NCI-H226 (cell line): ENCODE data around the gene TTC7B.
A peak's percentile ranks its signal among the peaks of the same experiment; 100 is the strongest.
"Not testable (repeated sequence)": the region's sequence is repeated elsewhere in the genome, so short reads cannot be mapped to it uniquely, and the experiment has no call there.

Source experiments
- DNase-seq: peaks from one replicate; pipeline ENCODE4 v3.0.0-alpha.2; 2015

Gene TTC7B

DNA sequence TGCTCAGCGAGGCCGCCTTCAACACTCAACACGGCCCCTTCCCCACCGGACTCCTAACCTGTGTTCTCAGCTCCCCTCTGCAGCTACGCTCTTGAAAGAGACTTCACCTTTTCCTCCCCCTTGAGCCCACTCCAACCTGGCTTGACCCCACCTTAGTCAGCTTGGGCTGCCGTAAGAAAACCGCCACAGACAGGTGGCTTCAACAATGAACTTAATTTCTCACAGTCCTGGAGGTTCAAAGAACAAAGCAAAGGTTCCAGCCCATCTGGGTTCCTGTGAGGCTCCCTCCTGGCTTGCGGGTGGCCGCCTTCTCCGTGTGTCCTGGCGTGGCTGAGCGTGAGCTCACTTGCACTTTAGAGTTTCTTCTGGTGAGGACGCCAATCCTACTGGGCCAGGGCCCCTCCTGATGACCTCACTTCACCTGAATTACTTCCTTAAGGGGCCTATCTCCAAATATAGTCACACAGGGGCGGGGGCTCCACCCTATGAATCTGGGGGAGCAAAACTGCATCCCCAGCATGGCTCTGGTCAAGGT, 280.6 kb downstream of the TTC7B start:
- no peak for DNase-seq

DNA sequence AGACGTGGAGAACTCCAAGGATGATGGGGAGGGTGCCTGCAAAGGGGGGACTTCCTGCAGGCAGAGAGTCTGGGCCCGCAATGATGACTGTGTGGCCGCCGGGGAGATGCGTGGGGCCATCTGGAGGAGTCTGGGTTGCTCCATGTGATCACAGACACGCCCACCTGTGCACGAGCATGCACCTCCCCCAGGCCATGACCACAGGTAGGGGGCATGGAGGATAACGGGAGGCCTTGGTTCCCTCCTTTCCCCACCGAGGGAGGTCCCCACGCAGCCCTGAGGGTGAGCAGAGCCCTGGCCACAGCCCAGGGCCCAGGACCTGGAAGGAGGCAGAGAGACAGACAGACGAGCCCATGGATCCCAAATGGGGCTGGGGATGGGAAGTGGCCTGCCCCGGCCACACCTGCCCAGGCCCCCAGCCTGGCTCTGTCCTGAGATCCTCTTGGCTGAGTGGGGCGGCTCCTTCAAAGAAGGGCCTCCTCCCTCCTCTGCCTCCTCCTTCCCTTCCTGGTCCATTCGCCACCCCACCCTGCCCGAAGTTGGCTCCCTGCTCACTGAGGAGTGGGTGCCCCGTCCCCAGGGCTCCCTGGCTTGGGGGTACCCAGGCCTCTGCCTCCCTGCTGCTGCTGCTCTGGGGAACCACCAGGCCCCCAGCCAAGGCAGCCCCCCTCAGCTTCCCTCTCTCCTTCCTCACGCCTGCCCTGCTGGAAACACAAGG, 281.2 kb downstream of the TTC7B start:
- DNase-seq: no peak

DNA sequence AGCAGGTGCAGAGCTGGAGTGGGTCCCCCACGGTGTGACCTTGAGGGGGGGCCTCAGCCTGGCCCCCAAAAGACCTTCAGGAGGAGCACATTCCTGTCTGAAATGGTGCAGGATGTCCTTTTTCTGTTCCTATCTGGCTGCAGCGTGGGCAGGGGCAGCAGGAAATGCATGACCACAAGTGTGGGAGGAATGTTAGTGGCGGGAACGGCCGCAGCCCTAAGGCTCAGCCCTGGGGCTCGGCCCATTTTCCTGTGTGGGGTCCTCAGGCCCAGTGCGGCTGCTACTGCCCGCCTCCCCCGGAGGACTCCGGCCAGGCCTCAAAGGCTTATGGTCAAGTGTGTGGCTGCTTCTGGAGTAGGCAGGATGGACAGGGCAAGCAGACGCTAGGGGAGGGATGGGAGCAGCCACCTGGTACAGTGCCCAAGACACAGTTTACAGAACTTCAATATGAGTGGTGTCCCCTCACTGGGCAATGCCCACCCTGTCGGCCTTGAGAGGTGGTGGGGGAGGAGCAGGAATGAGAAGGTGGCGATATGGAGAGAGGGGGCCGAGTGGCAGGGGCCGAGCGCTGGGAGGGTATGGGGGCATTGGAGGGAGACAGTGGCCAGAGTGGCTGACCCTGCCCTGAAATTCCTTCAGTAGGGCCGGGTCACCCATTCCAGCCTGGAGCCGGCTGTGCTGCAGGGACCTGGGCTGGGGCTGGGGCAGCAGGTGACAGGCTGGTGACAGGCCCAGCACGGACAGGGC, 282.0 kb downstream of the TTC7B start:
- peak; percentile 39 for DNase-seq

DNA sequence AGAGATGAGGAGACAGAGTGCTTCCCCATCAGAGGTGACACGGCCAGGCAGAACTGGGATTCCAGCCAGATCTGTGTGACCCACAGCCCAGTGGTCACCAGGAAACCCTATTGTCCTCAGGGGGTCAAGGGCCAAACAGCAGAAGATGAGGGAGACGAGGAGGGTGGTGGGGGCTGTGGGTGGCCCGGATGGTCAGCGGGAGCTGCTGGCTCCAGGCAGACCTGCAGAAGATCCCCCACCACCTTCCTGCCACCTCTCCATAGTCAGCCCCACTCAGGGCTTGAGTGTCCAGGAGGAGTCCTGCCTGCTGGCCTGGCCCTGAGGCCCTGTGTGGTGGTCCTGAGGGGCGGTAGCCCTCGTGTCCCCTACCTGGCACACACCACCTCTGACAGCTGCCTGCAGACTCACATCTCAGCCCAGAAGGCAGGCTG, 282.6 kb downstream of the TTC7B start:
- no peak for DNase-seq

DNA sequence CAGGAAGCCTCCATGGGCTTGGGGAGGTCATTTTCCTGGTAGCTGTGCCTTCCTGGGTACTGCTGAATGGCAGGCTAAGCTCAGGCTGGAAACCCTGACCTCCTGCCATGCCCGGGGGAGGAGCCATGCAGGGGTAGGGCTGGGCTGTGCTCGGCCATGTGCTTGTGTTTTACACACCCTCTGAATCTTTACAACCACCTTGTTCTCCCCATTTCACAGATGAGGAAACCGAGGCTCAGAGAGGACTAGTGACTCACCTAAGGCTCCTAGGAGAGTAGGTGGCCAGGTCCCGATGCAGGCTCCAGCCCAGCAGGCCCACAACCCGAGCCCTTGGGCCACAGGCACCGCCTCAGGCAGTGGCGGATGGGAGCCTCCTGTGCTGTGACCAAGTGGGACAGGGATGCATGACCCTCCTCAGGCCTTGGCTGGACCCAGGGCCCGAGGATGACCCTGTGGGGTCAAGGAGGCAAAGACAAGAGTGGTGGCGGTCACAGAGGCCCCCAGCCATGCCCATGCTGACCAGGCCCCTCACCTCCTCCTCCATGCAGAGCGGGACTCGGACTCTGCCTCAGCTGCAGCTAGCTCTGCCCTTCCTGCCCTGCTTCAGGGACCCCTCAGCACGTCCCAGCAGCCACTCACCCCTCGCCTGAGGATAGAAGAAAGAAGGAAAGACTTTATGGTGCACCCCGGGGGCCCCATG, 283.3 kb downstream of the TTC7B start:
- no peak for DNase-seq

DNA sequence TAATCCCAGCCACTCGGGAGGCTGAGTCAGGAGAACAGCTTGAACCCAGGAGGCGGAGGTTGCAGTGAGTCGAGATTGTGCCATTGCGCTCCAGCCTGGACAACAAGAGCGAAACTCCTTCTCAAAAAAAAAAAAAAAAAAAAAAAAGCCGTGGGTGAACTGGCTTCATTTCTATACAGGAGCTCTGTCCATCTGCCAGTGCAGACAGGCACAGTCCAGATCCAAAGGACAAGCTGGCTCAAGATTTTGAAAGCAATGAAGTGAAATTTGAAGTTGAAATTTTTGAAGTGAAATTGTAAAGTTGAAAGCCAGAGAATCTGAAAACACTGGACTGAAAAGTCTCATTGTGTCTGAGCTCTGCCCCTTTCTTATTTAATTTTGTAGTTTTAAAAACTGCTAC, 284.7 kb downstream of the TTC7B start:
- DNase-seq: no peak

DNA sequence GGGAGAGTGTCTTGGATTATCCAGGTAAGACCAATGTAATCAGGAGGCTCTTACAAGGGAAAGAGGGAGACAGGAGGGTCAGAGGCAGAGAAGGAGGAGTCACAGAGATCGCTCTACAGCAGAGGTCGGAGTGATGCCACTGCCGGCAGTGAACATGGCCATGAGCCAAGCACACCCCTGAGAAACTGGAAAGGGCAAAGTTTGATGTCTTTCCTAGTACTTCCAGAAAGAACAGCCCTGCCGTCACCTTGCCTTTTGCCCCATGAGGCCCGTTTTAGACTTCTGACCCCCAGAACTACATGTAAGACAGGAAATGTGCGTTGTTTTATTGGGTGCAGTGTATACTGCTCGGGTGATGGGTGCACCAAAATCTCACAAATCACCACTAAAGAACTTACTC, 285.7 kb downstream of the TTC7B start:
- no peak for DNase-seq

DNA sequence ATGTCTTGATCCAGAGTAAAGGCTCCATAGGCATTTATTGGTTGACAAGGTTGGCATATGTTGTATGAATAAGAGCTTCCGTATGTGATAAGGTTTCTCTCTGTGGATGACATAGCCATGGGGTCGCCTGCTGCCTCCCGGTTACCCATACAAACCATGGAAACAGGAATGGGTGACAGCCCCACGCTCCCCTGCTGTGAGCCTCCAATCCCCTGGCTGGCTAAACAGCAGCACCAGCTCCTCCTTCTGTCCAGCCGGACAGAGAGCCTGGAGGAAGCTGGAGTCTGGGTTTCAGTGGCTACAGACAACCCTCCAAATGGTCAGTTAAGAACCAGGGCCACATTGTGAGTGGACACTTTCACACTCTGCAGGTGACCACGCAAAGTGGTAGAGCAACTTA, 288.3 kb downstream of the TTC7B start:
- no peak for DNase-seq

- not testable (repeated sequence) for DNase-seq
Measured at GRCh38 chr14:90526536-90526935, 289.7 kb downstream of the TTC7B start.

GRCh38 chr14:90525353-90526028, 290.7 kb downstream of the TTC7B start:
- not testable (repeated sequence) for DNase-seq

DNA sequence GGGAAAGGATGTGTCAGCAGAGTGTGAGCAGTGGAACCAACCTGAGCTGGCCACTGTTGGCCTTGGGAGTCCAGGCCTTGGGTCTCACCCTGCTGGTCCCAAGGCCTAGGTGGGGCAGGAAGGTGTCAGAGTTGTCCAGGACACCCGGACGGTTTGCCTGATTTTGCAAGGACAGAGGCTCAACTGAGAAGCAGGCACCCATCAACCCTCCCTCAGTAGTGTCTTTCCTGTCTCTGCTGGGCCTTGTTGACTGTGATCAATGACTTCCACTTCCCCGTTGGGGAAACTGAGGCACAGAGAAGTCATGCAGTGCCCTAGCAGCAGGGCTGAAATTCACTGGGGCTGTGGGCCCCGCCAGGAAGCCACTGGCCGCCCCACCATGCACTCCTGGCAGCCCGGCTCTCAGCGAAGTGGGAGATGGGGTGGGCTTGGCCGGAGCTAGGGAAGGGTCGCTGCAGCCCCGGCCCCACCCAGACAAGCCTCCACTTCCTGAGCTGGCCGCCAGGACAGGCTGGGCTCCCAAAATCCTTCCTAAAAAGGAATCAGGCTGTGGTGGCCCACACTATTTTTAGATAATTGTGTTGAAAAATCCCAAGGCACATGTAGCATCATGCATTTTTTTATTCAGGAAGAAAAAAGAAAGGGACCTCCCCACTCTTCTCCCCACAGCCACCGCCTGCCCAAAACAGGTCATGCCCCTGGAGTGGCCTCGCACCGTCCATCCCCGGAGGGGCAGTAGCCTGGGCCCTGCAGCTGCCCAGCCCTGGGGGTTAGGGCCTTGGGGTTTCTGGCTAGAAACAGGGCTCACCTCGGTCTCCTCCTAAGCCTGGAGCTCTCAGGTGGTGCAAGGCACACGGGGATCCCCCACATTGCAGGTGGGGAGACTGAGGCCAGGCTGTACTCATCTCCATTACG, 292.0 kb downstream of the TTC7B start:
- no peak for DNase-seq

DNA sequence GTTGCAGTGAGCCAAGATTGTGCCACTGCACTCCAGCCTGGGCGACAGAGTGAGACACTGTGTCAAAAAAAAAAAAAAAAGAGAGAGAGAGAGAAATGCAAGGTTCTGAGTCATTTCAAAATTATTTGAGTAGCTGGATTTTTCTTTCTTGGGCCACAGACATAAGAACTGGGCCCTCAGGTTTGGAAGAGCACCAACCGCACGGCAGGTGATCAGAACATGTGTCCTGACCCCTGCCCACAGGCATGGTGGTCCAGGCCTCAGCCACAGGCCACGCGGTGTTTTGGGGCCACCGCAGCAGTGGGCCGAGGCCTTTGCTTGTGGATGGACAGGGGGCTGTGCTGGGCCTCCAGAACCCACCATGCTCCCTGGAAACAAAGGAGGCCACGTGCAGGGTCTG, 292.7 kb downstream of the TTC7B start:
- peak; percentile 20 for DNase-seq

DNA sequence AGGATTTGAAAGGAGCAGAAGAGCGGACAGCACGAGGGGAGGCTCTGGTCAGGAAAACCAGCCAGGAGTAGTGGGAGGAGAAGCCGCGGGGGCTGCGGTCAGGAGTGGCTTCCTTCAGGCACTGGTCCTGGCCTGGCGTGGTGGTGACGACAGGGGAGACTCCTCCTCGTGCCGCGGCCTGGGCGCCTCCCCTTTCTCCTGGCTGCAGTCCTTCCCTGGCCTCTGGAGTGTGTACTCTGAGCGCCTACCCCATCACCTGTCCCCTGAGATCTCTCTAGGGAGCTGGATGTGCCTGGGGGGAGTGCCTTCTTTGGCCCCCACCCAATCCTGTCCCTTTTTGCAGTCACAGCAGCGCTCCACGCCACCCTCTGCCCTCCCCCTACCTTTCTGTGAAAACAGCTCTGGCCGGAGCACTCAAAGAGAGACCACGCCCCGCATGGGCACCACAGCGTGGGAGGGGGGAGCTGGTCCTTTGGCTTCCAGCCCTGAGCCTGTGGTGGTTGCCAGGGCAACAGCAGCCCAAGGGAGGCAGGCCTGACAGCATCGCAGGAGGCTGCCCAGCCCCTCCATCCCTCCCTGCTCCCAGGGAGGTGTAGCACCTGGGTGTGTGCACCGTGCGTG, 293.5 kb downstream of the TTC7B start:
- peak; percentile 77 for DNase-seq

DNA sequence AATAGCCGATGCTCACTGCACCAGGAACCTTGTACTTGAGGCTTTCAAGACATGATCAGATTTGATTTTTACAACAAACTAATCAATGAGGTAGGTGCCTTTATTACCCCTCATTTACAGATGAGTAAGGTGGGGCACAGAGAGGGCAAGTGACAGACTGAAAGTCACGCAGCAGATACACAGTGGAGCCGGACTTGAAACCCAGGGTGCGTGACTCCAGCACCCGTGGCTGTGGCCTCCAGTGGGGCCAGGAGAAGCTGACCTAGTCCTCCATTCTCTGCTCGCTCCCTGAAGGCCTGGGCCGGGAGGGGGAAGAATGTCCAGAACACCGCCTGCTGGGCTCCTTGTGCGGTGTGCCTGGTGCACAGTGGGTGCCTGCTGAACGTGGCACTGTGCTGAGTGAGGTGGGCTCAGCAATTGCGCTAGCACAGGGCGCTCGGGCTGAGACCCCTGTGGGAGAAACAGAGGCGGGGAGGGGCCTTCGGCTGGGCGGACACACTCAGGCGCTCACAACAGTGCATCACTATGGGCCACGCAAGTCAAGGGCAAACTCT, 294.2 kb downstream of the TTC7B start:
- DNase-seq: no peak

GRCh38 chr14:90521084-90521929, 294.9 kb downstream of the TTC7B start:
- DNase-seq: no peak

DNA sequence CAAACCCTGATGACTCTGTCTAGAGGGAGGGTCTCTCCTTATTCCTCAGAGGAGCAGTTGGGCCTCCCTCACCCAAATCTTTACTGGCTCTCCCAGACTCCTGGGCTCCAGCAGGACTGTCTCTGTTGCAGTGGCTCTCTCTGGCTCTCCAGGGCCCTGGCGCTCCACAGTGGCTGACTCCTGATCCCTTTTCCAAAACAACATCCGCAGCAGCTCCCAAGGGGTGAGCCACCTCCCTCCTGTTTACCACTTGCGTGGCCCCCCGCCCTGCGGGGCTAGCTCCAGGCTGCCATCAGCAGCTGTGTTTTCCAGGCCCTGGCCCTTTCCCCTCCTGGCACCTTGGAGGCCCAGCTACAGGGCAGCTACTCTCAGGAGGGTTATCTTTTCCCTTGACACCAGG, 295.9 kb downstream of the TTC7B start:
- no peak for DNase-seq

DNA sequence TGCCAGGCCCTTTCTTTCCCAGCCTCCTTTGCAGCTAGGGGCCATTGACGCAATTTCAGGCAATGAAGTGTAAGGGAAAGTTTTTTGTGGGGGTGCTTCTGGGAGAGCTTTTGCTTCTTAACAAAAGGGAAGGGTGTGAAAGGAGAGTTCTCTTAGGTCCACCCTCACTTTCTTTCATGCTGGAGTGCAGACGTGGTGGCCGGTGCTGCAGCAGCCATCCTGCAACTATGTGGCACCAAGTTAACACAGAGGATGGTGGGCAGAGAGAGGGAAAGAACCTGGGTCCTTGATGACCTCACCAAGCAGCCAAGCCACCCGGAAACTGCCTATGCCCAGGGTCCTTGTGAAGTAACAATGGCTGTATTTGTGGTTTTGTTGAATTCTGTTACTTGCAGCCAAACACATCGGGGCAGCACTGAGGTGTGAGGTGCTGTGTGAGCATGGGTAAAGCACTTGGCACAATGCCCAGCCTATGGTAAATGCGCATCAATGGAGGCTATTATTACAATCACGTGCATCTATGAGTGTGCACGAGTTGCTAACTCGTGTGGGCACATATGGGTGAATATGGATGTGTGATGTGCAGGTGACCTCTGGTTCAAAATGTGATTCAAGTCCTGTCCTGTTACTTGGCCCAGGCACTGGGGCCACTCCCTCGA, 296.8 kb downstream of the TTC7B start:
- no peak for DNase-seq

DNA sequence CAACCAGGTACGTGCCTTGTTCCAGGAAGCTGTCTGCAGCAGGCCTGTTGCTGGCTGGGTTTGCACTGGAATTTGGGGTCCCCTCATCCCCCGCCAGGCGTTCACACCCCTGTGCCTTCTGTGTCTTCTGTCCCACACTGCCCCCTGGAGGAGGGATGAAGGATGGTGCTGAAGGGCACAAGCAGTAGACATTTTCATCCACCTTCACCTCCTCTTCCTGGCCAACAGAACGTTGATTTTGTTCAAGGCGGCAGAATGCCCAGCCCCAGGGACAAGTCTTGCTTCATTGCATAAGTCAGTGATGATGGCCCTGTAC, 297.3 kb downstream of the TTC7B start:
- DNase-seq: no peak

DNA sequence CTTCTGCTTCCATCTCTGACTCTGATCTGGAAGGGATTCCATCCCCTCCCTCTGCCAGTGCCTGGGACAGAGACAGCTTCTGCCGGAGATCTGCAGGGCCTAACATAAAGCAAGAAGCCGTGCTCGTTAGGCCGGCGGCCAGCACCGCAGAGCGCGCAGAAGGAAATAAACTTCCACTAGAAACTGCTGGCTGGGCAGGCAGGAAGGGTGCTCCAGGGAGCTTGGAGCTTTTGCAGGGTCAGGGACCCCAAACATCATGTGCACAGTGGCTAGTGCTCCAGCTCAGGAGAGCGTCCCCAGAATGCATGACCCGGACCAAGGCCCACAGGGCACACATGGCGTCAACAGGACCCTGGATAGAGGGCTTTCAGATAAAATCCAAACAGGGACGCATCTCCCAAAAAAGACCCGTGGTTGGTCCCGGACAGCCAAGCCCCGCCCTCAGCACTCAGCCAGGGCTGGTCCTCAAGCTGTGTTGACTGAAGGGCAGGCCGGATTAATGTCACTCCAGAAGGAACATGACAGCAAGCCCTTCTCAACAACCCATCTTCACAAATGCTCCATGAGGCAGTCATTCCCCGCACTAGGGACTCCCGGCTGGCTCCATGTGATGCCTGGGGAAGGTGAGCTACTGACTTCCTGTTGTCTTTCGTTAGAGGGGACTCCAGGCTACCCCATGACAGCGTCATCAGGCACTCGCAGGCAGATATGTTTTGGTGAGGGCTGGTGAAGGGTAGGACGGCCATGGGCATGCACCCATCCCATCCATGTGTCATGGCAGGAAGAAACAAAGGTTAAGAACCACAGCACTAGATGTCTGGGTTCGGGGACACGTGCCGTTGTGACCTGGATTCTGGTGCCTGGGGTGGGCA, 297.9 kb downstream of the TTC7B start:
- no peak for DNase-seq
